GM23338 (cell line): ENCODE results near the gene ROCK2. TPM values are rescaled to one million over a fixed set of nuclear protein-coding genes. Genes with fewer than 3 reads are reported as not detected.

Experiments
- ATAC-seq: fragments of 200-7000 bp; cut with Tn5 transposase; 3 replicates; pipeline ENCODE4 v1.9.1; 2020
- DNase-seq: peaks from one replicate; pipeline ENCODE4 v3.0.0-alpha.2; 2015; ENCODE audit warnings: low spot score
- H2AFZ ChIP-seq: fragments of 200-600 bp; sonication (generic); 2 replicates; pipeline ENCODE4 v1.8.0; 2016; ENCODE audit warnings: antibody characterized with exemption, mild to moderate bottlenecking, moderate library complexity
- H3F3A ChIP-seq: fragments of 200-600 bp; sonication (generic); replicated peaks from 2 replicates; pipeline ENCODE4 v1.8.0; 2017; ENCODE audit warnings: antibody characterized with exemption, mixed run types, low read depth
- H3K27ac ChIP-seq: fragments of 200-600 bp; sonication (generic); 2 replicates; pipeline ENCODE4 v1.6.1; 2016; ENCODE audit warnings: low read depth
- H3K27me3 ChIP-seq: fragments of 200-600 bp; sonication (generic); 2 replicates; pipeline ENCODE4 v1.8.0; 2016; ENCODE audit warnings: mild to moderate bottlenecking, mixed run types, moderate library complexity; ENCODE audit not compliant: insufficient read depth
- H3K36me3 ChIP-seq: fragments of 200-600 bp; sonication (generic); 2 replicates; pipeline ENCODE4 v1.8.0; 2016; ENCODE audit warnings: mild to moderate bottlenecking; ENCODE audit not compliant: insufficient read depth
- H3K4me1 ChIP-seq: fragments of 200-600 bp; sonication (generic); 2 replicates; pipeline ENCODE4 v1.8.0; 2016; ENCODE audit warnings: mild to moderate bottlenecking, moderate library complexity; ENCODE audit not compliant: insufficient read depth
- H3K4me2 ChIP-seq: fragments of 200-600 bp; sonication (generic); 2 replicates; pipeline ENCODE4 v1.7.1; 2017; ENCODE audit warnings: mixed run types
- H3K4me3 ChIP-seq: fragments of 200-600 bp; sonication (generic); 2 replicates; pipeline ENCODE4 v1.6.1; 2016; ENCODE audit warnings: mixed run types
- H3K79me2 ChIP-seq: fragments of 200-600 bp; sonication (generic); replicated peaks from 2 replicates; pipeline ENCODE4 v1.8.0; 2017; ENCODE audit warnings: mild to moderate bottlenecking; ENCODE audit not compliant: insufficient read depth
- H3K9me2 ChIP-seq: fragments of 200-600 bp; sonication (generic); 2 replicates; pipeline ENCODE4 v1.8.0; 2017; ENCODE audit not compliant: insufficient read depth
- H4K20me1 ChIP-seq: fragments of 200-600 bp; sonication (generic); replicated peaks from 2 replicates; pipeline ENCODE4 v1.8.0; 2017; ENCODE audit warnings: mild to moderate bottlenecking; ENCODE audit not compliant: insufficient read depth
- H3K27ac Mint-ChIP-seq: 2 replicates; pipeline ENCODE4 v1.8.0; 2020; ENCODE audit warnings: inconsistent platforms, mild to moderate bottlenecking, moderate library complexity, mixed read lengths
- H3K27me3 Mint-ChIP-seq: 3 replicates; pipeline ENCODE4 v1.8.0; 2022; ENCODE audit warnings: low read depth, mild to moderate bottlenecking, moderate library complexity, mixed read lengths, inconsistent platforms; ENCODE audit not compliant: insufficient read depth, poor library complexity
- H3K36me3 Mint-ChIP-seq: 3 replicates; pipeline ENCODE4 v1.8.0; 2021; ENCODE audit warnings: low read depth, mild to moderate bottlenecking, inconsistent platforms, moderate library complexity, mixed read lengths
- H3K4me1 Mint-ChIP-seq: 3 replicates; pipeline ENCODE4 v1.8.0; 2020; ENCODE audit warnings: mild to moderate bottlenecking, inconsistent platforms, mixed read lengths
- H3K4me3 Mint-ChIP-seq: 3 replicates; pipeline ENCODE4 v1.8.0; 2021; ENCODE audit warnings: moderate library complexity, mild to moderate bottlenecking, inconsistent platforms, mixed read lengths
- H3K9me3 Mint-ChIP-seq: 3 replicates; pipeline ENCODE4 v1.8.0; 2020; ENCODE audit warnings: moderate library complexity, mild to moderate bottlenecking, inconsistent platforms, mixed read lengths
- CREB1 ChIP-seq: fragments of 250-450 bp; sonication (Bioruptor Pico); IDR thresholded peaks from 2 replicates; pipeline ENCODE4 v1.5.0; 2020; ENCODE audit warnings: low read depth, mild to moderate bottlenecking, moderate library complexity
- EZH2phosphoT487 ChIP-seq: fragments of 200-600 bp; sonication (generic); IDR thresholded peaks from one replicate; pipeline ENCODE4 v1.8.1; 2018; ENCODE audit warnings: antibody characterized with exemption; ENCODE audit not compliant: unreplicated experiment
- JUNB ChIP-seq: IDR thresholded peaks from one replicate; pipeline ENCODE4 v1.6.1; 2016; ENCODE audit warnings: antibody characterized with exemption; ENCODE audit not compliant: unreplicated experiment
- NANOG ChIP-seq: IDR thresholded peaks from 2 replicates; pipeline ENCODE4 v1.6.1; 2016; ENCODE audit warnings: antibody characterized with exemption, borderline replicate concordance
- STAT1 ChIP-seq: IDR thresholded peaks from one replicate; pipeline ENCODE4 v1.6.1; 2016; ENCODE audit warnings: antibody characterized with exemption; ENCODE audit not compliant: unreplicated experiment
- ZNF331 ChIP-seq: fragments of 250-450 bp; sonication (Bioruptor Pico); IDR thresholded peaks from 2 replicates; pipeline ENCODE4 v1.5.0; 2020; ENCODE audit warnings: low read depth, mild to moderate bottlenecking, moderate library complexity
- polyA plus RNA-seq: library from polyadenylated mRNA; unstranded; fragments of >200 nt; fragmentation: Nextera tagmentation; extraction: Ambion mirVana; gene quantifications from 2 replicates; pipeline ENCODE4 v1.2.1, GENCODE V29; 2016
- total RNA-seq: library from RNA; depleted of rRNA; stranded (reverse); fragments of >200 nt; shearing (Covaris generic); gene quantifications from 2 replicates; pipeline ENCODE4 v1.2.3, GENCODE V29; 2014
- TF ChIP-seq, protein P1 (sequence below): fragments of 250-450 bp; sonication (Bioruptor Pico); IDR thresholded peaks from 2 replicates; pipeline ENCODE4 v1.5.0; 2020; ENCODE audit warnings: mild to moderate bottlenecking, moderate library complexity
- TF ChIP-seq, protein P2 (sequence below), 2 experiments: fragments of 200-600 bp in 1 of 2; sonication (generic) in 1 of 2; conservative IDR thresholded peaks; 2 replicates each; pipeline versions ENCODE4 v1.5.1 to v1.6.1; 2016 to 2017; ENCODE audit warnings: antibody characterized with exemption in 2 of 2, low read depth in 2 of 2, mild to moderate bottlenecking in 2 of 2, moderate library complexity in 1 of 2
- TF ChIP-seq, protein P3 (sequence below): IDR thresholded peaks from one replicate; pipeline ENCODE4 v1.6.1; 2018; ENCODE audit warnings: antibody characterized with exemption; ENCODE audit not compliant: unreplicated experiment

ROCK2 gene
- total and polyA plus RNA-seq, 2 experiments from 2014 or later = 16.4 to 28.0 TPM

DNA sequence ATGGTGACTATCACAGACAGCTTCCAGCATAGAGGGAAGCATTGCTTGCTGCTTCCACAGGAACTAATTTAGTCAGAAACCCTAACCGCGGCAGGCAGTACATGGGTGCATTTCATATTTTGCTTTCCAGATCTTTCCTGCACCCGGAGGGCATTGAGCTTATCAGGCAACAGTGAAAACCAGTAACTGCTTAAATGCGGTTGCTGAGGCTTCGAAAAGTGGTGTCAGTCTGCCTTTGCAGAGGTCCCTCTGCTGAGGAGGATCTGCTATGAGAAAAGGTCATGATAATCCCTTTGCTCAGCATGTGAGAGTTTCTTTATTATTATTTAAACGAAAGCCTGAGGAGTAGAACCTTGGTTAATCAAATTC lies 44.6 kb upstream of the ROCK2 start (continued):
- TF ChIP-seq, protein P1, sequence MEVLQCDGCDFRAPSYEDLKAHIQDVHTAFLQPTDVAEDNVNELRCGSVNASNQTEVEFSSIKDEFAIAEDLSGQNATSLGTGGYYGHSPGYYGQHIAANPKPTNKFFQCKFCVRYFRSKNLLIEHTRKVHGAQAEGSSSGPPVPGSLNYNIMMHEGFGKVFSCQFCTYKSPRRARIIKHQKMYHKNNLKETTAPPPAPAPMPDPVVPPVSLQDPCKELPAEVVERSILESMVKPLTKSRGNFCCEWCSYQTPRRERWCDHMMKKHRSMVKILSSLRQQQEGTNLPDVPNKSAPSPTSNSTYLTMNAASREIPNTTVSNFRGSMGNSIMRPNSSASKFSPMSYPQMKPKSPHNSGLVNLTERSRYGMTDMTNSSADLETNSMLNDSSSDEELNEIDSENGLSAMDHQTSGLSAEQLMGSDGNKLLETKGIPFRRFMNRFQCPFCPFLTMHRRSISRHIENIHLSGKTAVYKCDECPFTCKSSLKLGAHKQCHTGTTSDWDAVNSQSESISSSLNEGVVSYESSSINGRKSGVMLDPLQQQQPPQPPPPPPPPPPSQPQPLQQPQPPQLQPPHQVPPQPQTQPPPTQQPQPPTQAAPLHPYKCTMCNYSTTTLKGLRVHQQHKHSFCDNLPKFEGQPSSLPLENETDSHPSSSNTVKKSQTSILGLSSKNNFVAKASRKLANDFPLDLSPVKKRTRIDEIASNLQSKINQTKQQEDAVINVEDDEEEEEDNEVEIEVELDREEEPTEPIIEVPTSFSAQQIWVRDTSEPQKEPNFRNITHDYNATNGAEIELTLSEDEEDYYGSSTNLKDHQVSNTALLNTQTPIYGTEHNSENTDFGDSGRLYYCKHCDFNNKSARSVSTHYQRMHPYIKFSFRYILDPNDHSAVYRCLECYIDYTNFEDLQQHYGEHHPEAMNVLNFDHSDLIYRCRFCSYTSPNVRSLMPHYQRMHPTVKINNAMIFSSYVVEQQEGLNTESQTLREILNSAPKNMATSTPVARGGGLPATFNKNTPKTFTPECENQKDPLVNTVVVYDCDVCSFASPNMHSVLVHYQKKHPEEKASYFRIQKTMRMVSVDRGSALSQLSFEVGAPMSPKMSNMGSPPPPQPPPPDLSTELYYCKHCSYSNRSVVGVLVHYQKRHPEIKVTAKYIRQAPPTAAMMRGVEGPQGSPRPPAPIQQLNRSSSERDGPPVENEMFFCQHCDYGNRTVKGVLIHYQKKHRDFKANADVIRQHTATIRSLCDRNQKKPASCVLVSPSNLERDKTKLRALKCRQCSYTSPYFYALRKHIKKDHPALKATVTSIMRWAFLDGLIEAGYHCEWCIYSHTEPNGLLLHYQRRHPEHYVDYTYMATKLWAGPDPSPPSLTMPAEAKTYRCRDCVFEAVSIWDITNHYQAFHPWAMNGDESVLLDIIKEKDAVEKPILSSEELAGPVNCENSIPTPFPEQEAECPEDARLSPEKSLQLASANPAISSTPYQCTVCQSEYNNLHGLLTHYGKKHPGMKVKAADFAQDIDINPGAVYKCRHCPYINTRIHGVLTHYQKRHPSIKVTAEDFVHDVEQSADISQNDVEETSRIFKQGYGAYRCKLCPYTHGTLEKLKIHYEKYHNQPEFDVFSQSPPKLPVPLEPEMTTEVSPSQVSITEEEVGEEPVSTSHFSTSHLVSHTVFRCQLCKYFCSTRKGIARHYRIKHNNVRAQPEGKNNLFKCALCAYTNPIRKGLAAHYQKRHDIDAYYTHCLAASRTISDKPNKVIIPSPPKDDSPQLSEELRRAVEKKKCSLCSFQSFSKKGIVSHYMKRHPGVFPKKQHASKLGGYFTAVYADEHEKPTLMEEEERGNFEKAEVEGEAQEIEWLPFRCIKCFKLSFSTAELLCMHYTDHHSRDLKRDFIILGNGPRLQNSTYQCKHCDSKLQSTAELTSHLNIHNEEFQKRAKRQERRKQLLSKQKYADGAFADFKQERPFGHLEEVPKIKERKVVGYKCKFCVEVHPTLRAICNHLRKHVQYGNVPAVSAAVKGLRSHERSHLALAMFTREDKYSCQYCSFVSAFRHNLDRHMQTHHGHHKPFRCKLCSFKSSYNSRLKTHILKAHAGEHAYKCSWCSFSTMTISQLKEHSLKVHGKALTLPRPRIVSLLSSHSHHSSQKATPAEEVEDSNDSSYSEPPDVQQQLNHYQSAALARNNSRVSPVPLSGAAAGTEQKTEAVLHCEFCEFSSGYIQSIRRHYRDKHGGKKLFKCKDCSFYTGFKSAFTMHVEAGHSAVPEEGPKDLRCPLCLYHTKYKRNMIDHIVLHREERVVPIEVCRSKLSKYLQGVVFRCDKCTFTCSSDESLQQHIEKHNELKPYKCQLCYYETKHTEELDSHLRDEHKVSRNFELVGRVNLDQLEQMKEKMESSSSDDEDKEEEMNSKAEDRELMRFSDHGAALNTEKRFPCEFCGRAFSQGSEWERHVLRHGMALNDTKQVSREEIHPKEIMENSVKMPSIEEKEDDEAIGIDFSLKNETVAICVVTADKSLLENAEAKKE (CRISPR knock-in tag) = no peak
- TF ChIP-seq STAT1 = no peak
- TF ChIP-seq, protein P2, sequence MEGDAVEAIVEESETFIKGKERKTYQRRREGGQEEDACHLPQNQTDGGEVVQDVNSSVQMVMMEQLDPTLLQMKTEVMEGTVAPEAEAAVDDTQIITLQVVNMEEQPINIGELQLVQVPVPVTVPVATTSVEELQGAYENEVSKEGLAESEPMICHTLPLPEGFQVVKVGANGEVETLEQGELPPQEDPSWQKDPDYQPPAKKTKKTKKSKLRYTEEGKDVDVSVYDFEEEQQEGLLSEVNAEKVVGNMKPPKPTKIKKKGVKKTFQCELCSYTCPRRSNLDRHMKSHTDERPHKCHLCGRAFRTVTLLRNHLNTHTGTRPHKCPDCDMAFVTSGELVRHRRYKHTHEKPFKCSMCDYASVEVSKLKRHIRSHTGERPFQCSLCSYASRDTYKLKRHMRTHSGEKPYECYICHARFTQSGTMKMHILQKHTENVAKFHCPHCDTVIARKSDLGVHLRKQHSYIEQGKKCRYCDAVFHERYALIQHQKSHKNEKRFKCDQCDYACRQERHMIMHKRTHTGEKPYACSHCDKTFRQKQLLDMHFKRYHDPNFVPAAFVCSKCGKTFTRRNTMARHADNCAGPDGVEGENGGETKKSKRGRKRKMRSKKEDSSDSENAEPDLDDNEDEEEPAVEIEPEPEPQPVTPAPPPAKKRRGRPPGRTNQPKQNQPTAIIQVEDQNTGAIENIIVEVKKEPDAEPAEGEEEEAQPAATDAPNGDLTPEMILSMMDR (conservative IDR thresholded peaks at IDR 0.05; ENCODE audit: low read depth in 2 of 2) = no peak
- TF ChIP-seq EZH2phosphoT487 = no peak
- TF ChIP-seq NANOG = no peak
- TF ChIP-seq JUNB = no peak

DNA sequence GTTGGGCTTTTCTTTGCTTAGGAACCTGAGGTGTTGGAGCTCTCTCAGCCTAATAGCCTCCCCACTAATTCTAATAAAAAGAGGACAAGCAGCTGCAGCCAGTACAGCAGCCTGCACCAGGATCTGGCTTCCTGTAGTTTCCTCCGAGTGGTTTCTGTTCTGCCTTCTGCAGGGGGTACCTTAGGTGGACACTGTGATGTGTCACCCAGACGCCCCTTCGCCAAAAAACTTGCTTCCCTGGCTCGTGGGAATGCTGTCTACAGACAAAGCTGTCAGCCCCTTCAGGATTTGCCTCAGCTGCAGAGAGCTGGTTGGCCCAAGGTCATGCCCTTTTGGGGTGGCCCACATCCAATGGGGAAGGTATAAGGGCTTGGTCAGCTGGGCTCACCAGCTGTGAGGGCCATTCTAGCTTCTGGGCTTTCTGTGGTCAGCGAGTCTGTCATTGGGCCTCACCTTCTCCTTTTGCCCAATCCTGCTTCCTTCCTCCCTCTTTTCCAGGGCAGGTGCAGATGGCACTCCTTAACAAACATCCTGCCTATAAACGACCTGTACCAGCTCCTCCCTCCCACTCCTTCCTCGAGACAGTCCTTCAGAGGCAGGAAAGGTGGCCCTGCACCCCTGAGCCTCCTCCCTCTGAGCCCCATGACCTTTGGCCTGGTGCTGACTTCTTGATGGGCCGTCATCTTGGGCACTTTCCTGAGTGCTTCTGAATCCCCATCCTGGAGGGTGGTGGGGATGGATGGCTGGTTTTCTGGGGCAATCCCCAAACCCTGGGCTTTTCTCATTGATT lies 44.0 kb upstream of the ROCK2 start:
- no peak overlapping the region for H3K4me3 Mint-ChIP-seq
- Histone ChIP-seq H3K9me2 (no peaks in the 10 kb centered on the region), H3K4me3 (no peak overlapping the region), H2AFZ (peak overlapping the region; percentile 63; the same call in 1 of the 2 replicates), H3K4me1 (peaks cover 4% of the 10 kb centered on the region; the same call in 1 of the 2 replicates), H3K4me2 (no peak overlapping the region), H3F3A (no peaks in the 10 kb centered on the region), H3K36me3 (no peaks in the 10 kb centered on the region), H3K27ac (no peak overlapping the region), H4K20me1 (no peaks in the 10 kb centered on the region), H3K27me3 (no peaks in the 10 kb centered on the region), H3K79me2 (no peaks in the 10 kb centered on the region)
- H3K9me3 Mint-ChIP-seq = no peaks in the 10 kb centered on the region
- H3K27me3 Mint-ChIP-seq = peaks cover 7% of the 10 kb centered on the region
- ATAC-seq = no peak
- H3K36me3 Mint-ChIP-seq = no peaks in the 10 kb centered on the region
- peaks cover 14% of the 10 kb centered on the region; the same call in 2 of the 3 replicates for H3K4me1 Mint-ChIP-seq
- DNase-seq = no peak
- no peak overlapping the region for H3K27ac Mint-ChIP-seq
- no peak for TF ChIP-seq CREB1 (CRISPR knock-in tag)
- TF ChIP-seq, protein P3, sequence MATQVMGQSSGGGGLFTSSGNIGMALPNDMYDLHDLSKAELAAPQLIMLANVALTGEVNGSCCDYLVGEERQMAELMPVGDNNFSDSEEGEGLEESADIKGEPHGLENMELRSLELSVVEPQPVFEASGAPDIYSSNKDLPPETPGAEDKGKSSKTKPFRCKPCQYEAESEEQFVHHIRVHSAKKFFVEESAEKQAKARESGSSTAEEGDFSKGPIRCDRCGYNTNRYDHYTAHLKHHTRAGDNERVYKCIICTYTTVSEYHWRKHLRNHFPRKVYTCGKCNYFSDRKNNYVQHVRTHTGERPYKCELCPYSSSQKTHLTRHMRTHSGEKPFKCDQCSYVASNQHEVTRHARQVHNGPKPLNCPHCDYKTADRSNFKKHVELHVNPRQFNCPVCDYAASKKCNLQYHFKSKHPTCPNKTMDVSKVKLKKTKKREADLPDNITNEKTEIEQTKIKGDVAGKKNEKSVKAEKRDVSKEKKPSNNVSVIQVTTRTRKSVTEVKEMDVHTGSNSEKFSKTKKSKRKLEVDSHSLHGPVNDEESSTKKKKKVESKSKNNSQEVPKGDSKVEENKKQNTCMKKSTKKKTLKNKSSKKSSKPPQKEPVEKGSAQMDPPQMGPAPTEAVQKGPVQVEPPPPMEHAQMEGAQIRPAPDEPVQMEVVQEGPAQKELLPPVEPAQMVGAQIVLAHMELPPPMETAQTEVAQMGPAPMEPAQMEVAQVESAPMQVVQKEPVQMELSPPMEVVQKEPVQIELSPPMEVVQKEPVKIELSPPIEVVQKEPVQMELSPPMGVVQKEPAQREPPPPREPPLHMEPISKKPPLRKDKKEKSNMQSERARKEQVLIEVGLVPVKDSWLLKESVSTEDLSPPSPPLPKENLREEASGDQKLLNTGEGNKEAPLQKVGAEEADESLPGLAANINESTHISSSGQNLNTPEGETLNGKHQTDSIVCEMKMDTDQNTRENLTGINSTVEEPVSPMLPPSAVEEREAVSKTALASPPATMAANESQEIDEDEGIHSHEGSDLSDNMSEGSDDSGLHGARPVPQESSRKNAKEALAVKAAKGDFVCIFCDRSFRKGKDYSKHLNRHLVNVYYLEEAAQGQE = no peak
- no peak for TF ChIP-seq ZNF331
- TF ChIP-seq STAT1 = no peak
